ENCODE data around the gene MVD.

Gene MVD

DNA sequence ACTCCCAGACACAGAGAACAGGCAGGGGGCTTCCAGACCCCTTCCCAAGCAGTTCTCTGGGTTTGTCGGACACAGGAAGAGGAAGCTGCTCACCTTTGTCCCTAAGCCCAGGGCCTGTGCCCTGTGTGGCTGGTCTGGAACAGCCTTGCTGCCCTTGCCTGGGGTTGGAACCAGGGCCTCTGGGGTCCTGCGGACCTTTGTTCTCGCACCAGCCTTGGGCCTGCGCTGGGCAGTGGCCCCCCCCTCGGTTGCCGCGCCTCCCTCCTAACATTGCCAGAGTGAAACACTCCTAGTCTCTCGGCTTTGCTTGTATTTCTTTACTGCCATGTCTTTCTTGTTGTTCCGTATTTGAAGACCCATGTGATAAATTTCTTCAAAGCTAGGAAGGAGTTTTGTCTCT is 33.1 kb downstream of the MVD start:
- in situ Hi-C loops (cut with MboI; ENCODE audit: low sequenced_read_pairs) = no loop called here

DNA sequence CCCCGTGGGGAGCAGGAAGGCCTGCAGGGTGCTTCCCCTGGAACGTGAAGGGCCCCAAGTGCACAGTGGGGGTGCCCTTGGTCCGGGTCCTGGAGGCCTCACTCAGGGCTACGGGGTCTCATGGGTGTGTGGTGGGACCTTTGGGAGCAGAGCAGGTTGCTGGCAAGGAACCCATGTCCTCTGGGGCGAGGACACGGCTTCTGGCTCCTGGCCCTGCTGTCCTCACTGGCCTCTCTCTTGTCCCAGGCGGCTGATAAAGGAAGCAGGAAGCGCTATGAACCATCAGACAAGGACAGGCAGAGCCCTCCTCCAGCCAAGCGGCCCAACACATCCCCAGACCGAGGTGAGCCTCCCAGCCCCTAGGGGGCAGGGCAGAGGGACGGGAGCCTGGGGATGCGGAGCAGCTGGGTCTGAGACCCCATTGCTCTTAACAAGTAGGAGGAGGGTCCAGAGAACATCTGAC is 34.3 kb downstream of the MVD start:
- in situ Hi-C loops (cut with MboI; ENCODE audit: low sequenced_read_pairs) = no loop called here

DNA sequence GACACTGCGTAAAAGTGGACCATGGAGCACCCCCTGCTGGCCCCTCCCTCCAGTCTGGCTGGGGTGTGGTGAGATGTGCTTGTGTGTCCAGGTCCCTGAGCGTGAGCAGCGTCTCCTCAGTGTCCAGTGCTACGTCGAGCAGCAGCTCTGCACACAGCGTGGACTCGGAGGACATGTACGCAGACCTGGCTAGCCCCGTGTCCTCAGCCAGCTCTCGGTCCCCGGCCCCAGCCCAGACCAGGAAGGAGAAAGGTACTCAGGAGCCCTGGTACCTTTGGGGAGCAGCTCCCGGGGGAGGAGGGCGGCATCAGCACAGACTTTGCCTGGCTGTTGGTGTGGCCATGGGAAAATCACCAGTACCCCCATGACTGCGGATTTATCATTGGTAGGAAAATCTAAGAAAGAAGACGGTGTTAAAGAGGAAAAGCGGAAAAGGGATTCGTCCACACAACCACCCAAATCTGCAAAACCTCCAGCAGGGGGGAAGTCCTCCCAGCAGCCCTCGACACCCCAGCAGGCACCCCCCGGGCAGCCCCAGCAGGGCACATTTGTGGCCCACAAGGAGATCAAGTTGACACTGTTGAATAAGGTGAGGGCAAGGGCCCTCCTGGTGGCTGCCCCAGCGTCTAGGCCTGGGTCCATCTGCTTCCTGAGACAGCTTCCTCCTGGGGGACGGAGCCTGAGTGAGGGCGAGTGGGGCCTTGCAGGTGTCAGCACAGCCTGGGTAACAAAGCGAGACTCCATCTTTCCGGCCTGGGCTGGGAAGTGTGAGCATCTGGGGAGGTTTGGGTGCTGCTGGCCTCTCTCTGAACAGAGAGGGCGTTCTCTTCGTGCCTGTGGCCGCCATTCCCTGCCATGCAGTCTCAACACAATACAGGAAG is 35.1 kb downstream of the MVD start:
- in situ Hi-C loops (cut with MboI; ENCODE audit: low sequenced_read_pairs) = no loop called here

DNA sequence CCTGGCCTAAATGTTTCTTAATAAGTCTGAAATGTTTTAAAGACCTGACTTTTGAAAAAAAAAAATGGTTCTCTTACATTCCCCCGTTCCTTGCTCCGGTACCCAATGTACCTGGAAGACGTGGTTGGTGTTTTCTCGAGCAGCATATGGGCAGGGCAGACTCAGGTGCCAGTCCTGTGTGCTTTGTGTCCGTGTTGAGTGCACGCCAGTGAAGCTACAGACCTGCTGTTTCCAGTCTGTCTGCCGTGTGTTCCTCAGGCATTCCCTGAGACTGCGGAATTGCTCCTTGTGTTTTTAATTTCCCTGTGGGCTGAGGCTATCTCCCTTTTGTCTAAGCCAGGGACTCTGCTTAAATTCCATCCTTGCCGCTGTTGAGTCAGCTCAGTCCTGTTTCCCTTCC is 36.2 kb downstream of the MVD start:
- in situ Hi-C loops (cut with MboI; ENCODE audit: low sequenced_read_pairs) = no loop called here

DNA sequence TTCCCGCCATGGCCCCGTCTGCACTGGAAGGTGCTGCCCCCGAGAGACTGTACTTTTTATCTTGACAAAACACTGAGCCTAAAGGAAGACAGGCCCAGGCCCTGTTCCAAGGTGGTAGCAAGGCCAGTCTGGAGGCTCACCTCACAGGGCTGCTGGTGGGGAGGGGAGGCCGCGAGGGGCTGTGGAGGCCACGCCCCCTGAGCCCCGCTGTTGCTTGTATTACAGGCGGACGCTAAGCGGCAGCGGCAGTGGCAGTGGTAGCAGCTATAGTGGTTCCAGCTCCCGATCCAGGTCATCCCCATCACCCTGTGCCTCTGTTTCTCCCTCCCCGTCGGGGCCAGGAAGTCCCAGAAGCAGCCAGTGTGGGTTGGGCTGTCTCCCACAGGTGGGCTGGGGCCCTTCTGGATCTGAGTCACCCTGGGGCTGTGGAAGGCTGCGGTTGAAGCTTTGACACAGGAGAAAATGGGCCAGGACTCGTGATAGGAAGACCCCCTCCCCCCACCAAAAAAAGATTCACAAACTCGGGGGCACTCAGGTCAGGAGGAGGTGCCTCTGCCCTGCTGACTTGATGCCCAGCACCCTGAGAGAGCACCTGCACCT is 37.8 kb downstream of the MVD start:
- in situ Hi-C loops (cut with MboI; ENCODE audit: low sequenced_read_pairs) = no loop called here

DNA sequence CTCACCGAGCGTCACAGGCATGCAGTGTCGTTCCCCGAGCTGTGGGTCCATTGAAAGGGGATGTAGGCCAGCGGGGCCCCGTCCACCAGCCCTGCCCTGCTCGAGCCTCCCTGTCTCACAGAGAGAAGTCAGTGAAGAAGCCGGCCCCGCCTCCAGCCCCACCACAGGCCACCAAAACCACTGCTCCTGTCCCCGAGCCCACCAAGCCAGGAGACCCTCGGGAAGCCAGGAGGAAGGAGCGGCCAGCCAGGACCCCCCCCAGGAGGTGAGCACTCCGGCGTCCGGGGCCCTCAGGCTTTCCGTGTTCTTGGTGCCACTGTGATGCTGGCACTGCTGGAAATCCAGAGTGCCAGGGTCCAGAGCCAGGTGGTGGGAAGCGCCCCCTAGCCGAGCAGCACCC is 38.4 kb downstream of the MVD start:
- in situ Hi-C loops (cut with MboI; ENCODE audit: low sequenced_read_pairs) = no loop called here

DNA sequence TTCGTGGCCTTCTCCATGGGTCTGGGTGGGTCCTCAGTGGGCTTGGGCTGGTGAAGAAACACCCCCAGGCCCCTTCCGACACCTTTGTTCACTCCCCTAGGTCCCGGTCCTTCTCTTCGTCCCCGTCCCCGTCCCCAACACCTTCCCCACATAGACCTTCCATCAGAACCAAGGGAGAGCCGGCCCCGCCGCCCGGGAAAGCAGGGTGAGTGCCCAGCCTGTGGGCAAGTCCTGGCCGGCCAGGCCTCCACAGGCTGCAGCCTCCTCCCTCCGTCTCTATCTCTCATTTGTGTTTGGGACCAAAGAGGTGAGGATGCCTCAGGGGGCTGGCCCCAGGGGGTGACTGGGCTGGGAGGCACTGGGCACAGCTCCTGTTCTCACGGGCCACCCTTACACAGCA is 39.0 kb downstream of the MVD start:
- in situ Hi-C loops (cut with MboI; ENCODE audit: low sequenced_read_pairs) = no loop called here

DNA sequence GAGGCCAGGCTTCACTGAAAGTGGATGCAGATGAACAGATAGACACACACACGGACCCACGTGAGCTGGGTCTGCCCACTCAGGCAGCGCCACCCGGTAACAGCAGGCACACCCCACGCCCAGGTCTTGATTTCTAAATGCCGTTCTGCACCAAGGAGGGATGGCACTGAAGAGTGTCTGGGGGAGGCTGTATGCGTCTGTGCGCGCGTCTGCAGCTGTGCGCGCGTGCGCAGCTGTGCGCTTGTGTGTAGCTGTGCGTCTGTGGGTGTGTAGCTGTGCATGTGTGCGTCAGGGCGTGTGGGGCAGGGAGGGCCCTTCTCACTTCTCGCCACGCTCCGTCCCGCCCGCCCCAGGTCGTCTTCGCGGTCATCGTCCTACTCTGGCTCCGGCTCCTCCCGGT is 40.0 kb downstream of the MVD start:
- in situ Hi-C loops (cut with MboI; ENCODE audit: low sequenced_read_pairs) = no loop called here

DNA sequence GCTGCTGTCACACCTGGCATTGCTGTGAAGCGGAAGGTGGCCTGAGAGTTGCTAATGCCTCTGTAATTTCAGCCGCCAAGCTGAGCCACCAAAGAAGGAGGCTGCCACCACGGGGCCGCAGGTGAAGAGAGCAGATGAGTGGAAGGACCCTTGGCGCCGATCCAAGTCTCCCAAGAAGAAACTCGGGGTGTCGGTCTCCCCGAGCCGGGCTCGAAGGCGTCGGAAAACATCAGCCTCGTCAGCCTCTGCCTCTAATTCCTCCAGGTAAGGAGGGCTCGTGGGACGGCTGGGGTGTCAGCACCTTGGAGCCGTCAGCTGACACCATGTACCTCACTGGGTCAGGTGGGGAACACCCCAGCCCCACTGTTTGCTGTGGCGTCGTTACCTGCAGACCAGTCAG is 40.8 kb downstream of the MVD start:
- in situ Hi-C loops (cut with MboI; ENCODE audit: low sequenced_read_pairs) = no loop called here

DNA sequence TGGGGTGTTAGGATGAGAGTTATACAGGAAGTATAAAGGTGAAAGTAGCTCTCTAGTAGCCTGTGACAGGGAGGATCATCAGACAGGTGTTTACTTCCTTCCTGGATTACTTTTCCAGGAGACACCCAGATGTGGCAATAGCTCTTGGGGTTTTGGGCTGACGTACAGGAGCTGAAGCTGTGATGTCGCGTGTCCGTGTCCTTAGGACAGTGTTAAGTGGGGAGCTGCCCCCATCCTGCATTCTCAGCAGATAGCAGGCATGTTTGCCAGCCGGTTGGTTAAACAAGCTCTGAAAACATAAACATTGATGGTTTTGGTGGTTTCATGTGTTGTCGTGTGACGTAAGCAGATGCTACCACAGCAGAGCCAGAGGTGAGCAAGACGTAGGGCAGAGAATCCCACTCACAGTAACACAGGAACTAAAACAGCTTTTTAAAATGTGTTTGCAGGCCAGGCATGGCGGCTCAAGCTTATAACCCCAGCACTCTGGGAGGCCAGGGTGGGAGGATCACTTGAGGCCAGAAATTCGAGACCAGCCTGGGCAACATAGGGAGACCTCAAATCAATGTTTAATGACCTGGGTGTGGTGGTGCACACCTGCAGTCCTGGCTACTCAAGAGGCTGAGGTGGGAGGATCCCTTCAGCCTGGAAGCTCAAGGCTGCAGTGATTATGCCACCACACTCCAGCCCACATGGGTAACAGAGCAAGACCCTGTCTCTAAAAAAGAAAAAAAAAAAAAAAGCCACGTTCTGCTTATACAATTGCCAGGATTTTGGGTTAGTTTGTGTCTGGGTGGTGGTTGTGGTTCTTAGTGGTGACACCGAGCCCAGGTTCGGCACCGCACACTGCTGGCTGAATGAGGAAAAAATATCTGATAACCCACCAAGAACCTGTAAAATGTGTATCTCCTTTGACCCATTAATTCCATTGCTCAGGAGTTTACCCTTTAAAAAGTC is 42.8 kb downstream of the MVD start:
- in situ Hi-C loops (cut with MboI; ENCODE audit: low sequenced_read_pairs) = no loop called here

DNA sequence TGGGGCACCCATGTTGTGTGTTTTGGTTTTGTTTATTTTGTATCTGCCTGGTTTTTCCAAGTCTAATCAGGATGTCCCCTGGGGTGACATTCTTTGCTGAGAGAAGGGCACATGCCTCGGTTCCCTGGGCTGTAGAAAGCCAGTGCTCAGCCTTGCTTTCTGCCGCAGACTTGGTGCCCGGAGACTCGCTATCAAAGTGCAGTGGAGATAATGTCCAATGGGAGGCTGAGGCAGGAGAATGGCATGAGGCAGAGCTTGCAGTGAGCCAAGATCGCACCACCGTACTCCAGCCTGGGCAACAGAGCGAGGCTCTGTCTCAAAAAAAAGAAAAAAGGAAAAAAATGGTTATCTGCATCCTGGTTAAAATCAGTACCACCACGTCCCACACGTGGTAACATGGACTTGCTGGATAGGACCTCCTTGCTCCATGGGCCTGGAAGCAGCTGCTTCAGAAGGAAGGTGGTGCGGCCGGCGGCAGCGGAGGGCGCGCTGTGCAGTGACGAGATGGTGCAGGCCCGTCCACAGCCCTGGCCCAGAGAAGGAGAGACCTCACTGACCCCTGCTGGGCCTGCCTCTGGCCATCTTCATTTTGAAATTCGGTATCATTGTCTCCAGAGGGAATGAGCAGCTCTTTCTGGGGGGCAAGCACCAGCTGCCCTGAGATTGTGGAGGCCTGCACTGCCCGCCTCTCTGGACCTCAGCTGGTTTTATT is 43.8 kb downstream of the MVD start:
- in situ Hi-C loops (cut with MboI; ENCODE audit: low sequenced_read_pairs) = no loop called here

DNA sequence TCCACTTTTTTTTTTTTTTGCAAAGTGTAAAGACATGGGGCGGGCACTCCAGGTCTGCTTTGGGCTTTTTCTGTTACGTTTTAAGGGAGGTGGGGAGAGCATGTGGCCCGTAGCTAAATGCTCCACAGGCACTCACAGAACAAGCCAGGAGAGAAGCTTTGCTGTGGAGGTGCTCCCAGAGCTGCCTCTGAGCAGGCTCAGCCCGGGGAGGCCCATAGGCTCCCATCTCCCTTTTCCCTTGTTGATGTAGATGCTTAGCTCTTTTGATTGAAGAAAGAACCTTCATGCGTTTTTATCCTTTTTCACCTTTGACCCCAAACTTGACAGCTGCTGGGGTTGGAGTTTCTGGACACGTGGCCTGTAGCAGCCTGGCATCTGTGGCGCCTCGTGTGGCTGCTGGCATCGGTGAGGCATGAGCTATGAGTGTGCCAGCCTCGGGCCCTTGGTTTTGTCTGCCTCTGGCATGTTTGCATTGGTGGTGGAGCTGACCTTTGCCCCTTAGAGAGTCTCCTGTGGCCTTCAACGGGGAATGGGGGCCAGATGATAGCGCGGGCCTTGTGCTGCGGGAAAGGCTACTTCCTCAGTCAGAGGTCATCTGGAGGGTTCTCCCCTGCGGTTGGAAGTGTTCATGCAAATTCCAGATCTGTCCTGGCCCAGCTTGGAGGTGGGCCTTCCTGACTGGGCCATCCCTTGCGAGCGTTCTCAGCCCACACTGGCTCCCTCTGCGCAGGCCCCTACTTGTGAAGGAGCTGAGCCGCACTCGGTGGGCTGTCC is 44.5 kb downstream of the MVD start:
- in situ Hi-C loops (cut with MboI; ENCODE audit: low sequenced_read_pairs) = no loop called here

DNA sequence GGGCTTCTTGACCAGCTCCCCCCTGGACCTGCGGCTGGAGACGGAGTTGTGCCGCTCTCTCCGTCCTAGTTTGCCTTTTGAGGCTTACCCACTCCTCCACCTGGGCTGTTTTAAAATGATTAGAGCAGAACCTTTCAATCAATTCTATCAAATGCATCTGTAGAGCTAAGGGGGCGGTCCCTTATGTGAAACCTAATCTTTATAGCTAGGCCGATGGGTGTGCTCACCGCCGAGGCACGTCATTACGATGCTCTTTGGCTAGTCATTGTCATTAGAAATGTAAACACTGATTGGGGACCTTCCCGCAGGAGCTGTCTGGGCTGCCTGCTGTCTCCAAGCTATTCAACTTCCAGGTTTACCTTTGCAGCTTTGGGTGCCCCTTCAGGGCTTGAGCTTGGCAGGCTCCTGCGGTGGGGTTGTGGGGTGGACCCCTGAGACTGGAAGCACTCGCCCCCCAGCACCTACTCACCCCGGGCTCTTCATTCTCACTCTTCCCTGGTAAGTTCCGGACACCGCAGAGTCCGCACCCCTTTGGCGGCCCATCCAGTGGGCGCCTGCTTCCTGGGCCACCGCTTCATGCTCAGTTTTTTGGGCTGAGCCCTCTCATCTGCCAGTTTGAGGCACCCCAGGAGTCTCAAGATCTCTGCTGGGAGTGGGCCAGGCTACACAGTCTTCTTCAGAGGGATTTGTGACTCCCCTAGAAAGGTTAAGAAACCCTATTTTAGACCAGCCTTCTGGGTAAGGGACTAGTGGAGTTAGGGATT is 45.4 kb downstream of the MVD start:
- in situ Hi-C loops (cut with MboI; ENCODE audit: low sequenced_read_pairs) = no loop called here

DNA sequence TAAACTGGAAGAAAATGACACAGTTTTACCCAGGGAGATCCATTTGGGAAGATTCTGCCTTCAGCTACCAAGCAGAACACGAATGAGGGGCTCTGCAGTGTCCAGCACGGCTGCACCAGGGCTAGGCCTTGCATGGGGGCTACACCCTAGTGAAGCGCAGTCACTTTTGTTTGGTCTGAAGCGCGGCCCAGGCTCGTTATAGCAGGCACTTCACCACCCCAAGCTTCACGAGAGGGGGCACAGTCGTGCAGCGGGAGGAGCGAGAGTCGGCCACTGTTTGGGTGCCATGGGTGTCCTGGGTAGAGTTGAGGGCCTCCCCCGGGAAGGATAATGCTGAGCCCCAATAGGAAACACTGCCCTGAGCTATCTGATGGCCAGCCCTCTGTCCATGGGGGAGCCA is 46.2 kb downstream of the MVD start:
- in situ Hi-C loops (cut with MboI; ENCODE audit: low sequenced_read_pairs) = no loop called here

DNA sequence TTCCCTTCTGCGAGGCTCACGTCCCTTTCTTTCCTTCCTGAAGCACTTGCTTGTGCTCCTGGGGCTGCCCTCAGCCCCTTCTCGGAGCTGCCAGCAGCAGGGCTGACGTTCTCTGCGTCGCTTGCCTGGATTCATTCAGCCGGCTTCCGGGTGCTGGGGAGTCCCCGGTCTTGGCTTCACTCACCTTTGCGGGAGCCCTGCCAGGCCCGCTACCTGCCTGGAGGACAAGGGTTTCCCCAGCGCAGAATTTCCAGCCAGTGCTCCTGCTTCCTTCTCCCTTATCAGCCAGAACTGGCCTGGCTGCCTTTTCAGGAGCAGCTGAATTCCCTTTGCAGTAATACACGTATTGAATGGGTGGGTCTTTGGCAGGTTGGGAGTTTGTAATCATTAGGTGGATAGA is 46.6 kb downstream of the MVD start:
- in situ Hi-C loops (cut with MboI; ENCODE audit: low sequenced_read_pairs) = no loop called here

DNA sequence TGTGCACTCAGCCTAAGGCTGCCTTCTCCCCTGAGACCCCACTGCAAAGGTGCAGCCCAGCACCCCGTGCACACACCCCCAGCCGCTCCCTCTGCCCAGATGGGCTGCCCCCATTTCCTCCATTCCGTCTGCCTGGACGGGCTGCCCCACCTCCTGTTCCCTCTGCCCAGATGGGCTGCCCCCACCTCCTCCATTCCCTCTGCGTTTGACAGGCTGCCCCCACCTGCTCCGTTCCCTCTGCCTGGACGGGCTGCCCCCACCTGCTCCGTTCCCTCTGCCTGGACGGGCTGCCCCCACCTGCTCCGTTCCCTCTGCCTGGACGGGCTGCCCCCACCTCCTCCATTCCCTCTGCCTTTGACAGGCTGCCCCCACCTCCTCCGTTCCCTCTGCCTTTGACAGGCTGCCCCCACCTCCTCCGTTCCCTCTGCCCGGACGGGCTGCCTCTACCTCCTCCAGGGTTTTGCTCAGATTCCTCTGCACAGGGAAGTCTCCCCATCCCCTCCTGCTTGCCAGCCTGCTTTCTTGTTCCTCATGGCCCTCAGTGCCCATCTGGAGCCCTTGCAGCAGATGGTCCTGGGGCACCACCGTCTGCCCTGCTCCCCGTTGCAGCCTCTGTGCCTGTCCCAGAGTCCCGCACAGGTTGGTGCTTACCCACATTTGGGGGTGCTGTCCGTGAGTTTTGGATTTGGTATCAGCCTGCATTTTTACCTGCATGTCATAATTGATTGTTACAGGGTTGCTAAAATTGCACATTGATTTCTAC is 47.9 kb downstream of the MVD start:
- in situ Hi-C loops (cut with MboI; ENCODE audit: low sequenced_read_pairs) = no loop called here

DNA sequence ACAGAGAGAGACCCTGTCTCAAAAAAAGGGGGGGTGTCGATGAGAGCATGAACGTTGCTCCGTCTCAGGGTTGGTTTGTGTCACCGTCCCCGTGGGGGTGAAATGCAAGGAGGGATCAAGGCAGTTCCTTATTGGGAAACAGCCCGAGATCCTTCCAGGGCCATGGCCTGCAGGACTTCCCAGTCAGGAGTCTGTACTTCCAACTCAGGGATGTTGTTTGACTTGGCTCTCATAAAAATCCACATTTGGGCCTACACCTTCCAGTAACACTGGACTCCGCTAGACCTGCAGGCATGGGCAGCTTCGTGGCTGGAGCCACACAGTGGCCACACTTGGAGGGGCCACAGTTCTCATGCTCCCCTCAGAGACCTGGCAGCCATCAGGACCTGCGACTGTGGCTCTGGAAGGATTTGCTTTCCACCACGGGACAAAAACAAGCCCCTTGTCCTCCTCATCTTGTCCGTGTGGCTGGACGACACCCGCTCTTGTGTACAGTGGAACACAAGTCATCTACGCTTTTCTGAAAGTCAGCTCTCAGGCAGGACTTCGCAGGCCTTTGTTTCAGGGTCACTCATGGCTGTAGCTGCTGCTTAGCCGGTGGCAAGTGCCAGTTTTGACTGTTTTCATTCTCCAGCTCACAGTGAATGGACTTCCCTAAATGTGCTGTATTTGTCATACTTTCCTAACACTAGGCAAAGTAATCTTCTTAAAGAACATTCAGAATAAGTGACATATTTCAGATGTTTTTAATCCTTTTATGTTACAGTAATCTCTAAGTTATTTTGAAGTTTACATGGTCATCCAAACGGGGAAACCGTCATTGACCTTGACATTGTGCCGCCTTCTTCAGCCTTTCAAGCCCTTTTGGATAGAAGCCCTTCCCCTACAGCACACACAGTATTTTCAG is 48.7 kb downstream of the MVD start:
- in situ Hi-C loops (cut with MboI; ENCODE audit: low sequenced_read_pairs) = no loop called here

DNA sequence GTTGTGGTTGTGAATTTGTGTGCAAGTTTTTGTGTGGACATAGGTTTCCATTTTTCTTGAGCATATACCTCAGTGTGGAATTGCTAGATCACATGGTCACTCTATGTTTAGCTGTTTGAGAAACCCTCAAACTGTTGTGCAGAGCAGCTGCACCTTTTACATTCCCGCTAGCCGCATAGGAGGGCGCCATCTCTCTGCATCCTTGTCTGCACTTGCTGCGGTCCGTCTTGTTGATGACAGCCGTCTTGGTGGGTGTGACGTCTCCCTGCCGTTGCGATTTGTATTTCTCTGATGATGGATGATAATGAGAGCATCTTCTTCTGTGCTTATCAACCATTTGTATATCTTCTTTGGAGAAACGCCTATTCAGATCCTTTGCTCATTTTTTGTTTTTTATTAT is 49.6 kb downstream of the MVD start:
- in situ Hi-C loops (cut with MboI; ENCODE audit: low sequenced_read_pairs) = no loop called here
